OCI-LY7 (cell line): ENCODE measurements around the gene FRMD1. TPM values are rescaled to one million over a fixed set of nuclear protein-coding genes. Genes with fewer than 3 reads are reported as not detected.

ENCODE experiments used
- BruUV-seq: library from RNA; stranded (reverse); fragments of 400-500 nt; replicated peaks from 2 replicates; lab custom pipeline; 2021; lab: Mats Ljungman, UMichigan
- CTCF ChIA-PET: fragments of 300-600 bp; sonication (Branson Sonifier 250); formaldehyde crosslinking; loops from one replicate; lab custom pipeline; 2022; ENCODE audit warnings: antibody characterized with exemption; ENCODE audit not compliant: unreplicated experiment; lab: Charles Lee
- POLR2A ChIA-PET: fragments of 300-600 bp; sonication (Branson Sonifier 250); formaldehyde crosslinking; loops from one replicate; lab custom pipeline; 2022; ENCODE audit warnings: antibody characterized with exemption; lab: Charles Lee
- DNase-seq: peaks from one replicate; pipeline ENCODE4 v3.0.0-alpha.2; 2015; ENCODE audit warnings: low spot score
- H2AFZ ChIP-seq: fragments of 200-600 bp; sonication (generic), shearing (Covaris generic); 2 replicates; pipeline ENCODE4 v1.6.1; 2014; ENCODE audit warnings: mild to moderate bottlenecking, antibody characterized with exemption, low read length, moderate library complexity
- H3K27ac ChIP-seq: fragments of 200-600 bp; sonication (generic); 2 replicates; pipeline ENCODE4 v1.5.1; 2014; ENCODE audit warnings: mixed run types, low read depth, mild to moderate bottlenecking, moderate library complexity, low read length, inconsistent platforms; ENCODE audit not compliant: poor library complexity, severe bottlenecking
- H3K36me3 ChIP-seq: fragments of 200-600 bp; sonication (generic); 2 replicates; pipeline ENCODE4 v1.6.1; 2014; ENCODE audit warnings: mild to moderate bottlenecking, antibody characterized with exemption, low read length, moderate library complexity, mixed read lengths; ENCODE audit not compliant: insufficient read depth
- H3K4me1 ChIP-seq: fragments of 200-600 bp; sonication (generic); 2 replicates; pipeline ENCODE4 v1.5.1; 2014; ENCODE audit warnings: mild to moderate bottlenecking, low read length; ENCODE audit not compliant: insufficient read depth, poor library complexity, severe bottlenecking
- H3K4me2 ChIP-seq: fragments of 200-600 bp; sonication (generic); 2 replicates; pipeline ENCODE4 v1.6.1; 2014; ENCODE audit warnings: mild to moderate bottlenecking, low read length
- H3K4me3 ChIP-seq: fragments of 200-600 bp; sonication (generic); 2 replicates; pipeline ENCODE4 v1.5.1; 2014; ENCODE audit warnings: mild to moderate bottlenecking, low read depth, low read length; ENCODE audit not compliant: poor library complexity, severe bottlenecking
- H3K79me2 ChIP-seq: fragments of 200-600 bp; sonication (generic); 2 replicates; pipeline ENCODE4 v1.6.1; 2016; ENCODE audit warnings: low read depth, mild to moderate bottlenecking, low read length, moderate library complexity, mixed read lengths; ENCODE audit not compliant: insufficient read depth
- H3K9me2 ChIP-seq: fragments of 200-600 bp; sonication (generic); 2 replicates; pipeline ENCODE4 v1.6.1; 2016; ENCODE audit warnings: mild to moderate bottlenecking, low read length, mixed read lengths; ENCODE audit not compliant: insufficient read depth
- H3K9me3 ChIP-seq: fragments of 200-600 bp; sonication (generic); 2 replicates; pipeline ENCODE4 v1.6.1; 2014; ENCODE audit warnings: mild to moderate bottlenecking, mixed run types, low read length, mixed read lengths
- H4K20me1 ChIP-seq: fragments of 200-600 bp; sonication (generic); 2 replicates; pipeline ENCODE4 v1.6.1; 2014; ENCODE audit warnings: mild to moderate bottlenecking, antibody characterized with exemption, low read length, moderate library complexity, mixed read lengths; ENCODE audit not compliant: insufficient read depth
- EZH2phosphoT487 ChIP-seq: fragments of 200-600 bp; sonication (generic); IDR thresholded peaks from 2 replicates; pipeline ENCODE4 v1.6.1; 2018; ENCODE audit warnings: low read depth, borderline replicate concordance, mild to moderate bottlenecking, mixed run types, antibody characterized with exemption, low read length, moderate library complexity, mixed read lengths
- intact Hi-C: fragments of 100-400 bp; cut with micrococcal nuclease; formaldehyde crosslinking; loops from one replicate; pipeline ENCODE4 v1.10.0; 2022; ENCODE audit not compliant: unreplicated experiment
- total RNA-seq, 2 experiments: library from RNA; depleted of rRNA in 1 of 2; stranded (reverse); fragments of >200 nt in 1 of 2; shearing (Covaris generic) in 1 of 2; gene quantifications; 2 replicates each; pipeline ENCODE4 v1.2.3, GENCODE V29; 2014 to 2022
- TF ChIP-seq, protein P1 (sequence below): fragments of 200-600 bp; sonication (generic); conservative IDR thresholded peaks from 2 replicates; pipeline ENCODE4 v1.5.1; 2014; ENCODE audit warnings: mild to moderate bottlenecking, antibody characterized with exemption, low read length, moderate library complexity, mixed read lengths

FRMD1 gene
- total RNA-seq, 2 experiments from 2014 or later = not detected

DNA sequence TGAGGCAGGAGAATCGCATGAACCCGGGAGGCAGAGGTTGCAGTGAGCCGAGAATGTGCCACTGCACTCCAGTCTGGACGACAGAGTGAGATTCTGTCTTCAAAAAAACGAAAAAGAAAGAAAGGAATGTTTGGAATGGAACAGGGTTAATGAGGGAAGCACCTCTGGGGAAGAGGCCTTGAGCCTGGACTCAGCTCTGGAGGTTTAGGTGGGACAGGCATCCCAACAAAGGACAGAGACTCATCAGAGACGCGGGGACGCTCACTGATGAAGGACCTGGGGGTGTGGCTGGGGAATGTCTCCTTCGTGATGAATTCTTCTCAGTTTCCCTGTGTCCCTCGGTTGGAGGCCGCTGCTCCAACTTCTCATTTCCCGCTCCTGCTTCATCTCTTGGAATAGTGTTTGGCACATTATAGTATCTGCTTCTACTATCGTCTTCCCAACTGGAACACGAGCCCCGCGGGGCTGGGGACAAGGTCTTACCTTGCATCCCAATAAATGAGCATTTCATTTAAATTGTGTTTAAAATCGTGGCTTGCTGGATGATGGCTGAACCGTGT, 54.0 kb downstream of the FRMD1 start:
- no peaks in the 10 kb centered on the region for H3K36me3 ChIP-seq
- CTCF ChIA-PET = no interaction called here
- no peaks in the 10 kb centered on the region for H3K9me2 ChIP-seq
- no peak overlapping the region for H3K4me3 ChIP-seq
- no peaks in the 10 kb centered on the region for H3K79me2 ChIP-seq
- POLR2A ChIA-PET = interaction anchor here (0.6 kb wide), 1 partner anchor 1240 kb away, joined by 3 read pairs; no protein-coding TSS in a partner anchor
- no peak for DNase-seq
- no peak overlapping the region for H2AFZ ChIP-seq
- no peak overlapping the region for H3K4me2 ChIP-seq
- no peaks in the 10 kb centered on the region for H4K20me1 ChIP-seq
- H3K4me1 ChIP-seq = no peaks in the 10 kb centered on the region
- H3K9me3 ChIP-seq = no peaks in the 10 kb centered on the region
- TF ChIP-seq EZH2phosphoT487 = no peak
- TF ChIP-seq, protein P1, sequence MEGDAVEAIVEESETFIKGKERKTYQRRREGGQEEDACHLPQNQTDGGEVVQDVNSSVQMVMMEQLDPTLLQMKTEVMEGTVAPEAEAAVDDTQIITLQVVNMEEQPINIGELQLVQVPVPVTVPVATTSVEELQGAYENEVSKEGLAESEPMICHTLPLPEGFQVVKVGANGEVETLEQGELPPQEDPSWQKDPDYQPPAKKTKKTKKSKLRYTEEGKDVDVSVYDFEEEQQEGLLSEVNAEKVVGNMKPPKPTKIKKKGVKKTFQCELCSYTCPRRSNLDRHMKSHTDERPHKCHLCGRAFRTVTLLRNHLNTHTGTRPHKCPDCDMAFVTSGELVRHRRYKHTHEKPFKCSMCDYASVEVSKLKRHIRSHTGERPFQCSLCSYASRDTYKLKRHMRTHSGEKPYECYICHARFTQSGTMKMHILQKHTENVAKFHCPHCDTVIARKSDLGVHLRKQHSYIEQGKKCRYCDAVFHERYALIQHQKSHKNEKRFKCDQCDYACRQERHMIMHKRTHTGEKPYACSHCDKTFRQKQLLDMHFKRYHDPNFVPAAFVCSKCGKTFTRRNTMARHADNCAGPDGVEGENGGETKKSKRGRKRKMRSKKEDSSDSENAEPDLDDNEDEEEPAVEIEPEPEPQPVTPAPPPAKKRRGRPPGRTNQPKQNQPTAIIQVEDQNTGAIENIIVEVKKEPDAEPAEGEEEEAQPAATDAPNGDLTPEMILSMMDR = no peak
- H3K27ac ChIP-seq = no peak overlapping the region
- BruUV-seq = no TSS peak
- intact Hi-C loops = no loop called here

DNA sequence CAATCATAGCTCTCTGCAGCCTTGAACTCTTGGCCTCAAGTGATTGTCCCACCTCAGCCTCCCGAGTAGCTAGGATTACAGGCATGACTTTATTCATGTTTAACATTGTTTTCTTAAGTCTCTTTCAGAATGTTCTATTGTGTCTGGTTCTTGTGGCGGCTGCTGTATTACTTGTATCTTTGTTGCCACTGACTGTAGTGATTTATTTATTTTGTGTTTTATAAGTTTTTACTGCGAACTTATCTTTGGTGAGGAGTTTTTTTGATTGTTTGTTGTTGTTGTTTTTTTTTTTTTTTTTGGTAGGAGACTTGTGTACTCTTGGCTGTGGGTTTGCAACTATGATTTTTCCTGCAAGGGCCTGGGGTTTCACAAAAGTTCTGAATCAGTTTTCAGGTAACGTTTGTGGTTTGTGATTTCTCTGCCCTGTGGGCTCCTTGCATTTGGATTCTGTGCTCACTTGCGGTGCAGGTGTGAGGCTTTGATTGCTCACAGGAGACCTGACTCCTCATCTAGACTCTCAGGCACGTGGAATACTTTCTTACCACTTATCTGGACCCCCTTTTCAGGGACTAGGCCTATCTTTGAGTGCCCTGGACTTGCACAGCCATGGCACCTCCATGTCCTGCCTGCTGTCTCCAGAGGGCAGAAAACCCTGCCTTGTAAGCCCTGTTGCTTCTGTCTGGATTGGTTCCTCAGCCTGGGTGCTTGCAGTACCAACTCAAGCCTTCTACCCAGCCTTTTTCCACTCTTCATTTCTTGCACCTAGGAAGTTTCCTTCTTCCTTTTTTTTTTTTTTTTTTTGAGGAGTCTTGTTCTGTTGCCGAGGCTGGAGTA, 56.3 kb downstream of the FRMD1 start:
- H3K4me3 ChIP-seq = no peak overlapping the region
- H4K20me1 ChIP-seq = no peaks in the 10 kb centered on the region
- POLR2A ChIA-PET = no interaction called here
- H3K9me3 ChIP-seq = no peaks in the 10 kb centered on the region
- no peak overlapping the region for H3K4me2 ChIP-seq
- intact Hi-C loops = no loop called here
- no TSS peak for BruUV-seq
- H3K4me1 ChIP-seq = no peaks in the 10 kb centered on the region
- no peak overlapping the region for H2AFZ ChIP-seq
- no peak overlapping the region for H3K27ac ChIP-seq
- DNase-seq = no peak
- CTCF ChIA-PET = no interaction called here
- TF ChIP-seq, protein P1 = no peak
- TF ChIP-seq EZH2phosphoT487 = no peak
- H3K79me2 ChIP-seq = no peaks in the 10 kb centered on the region
- H3K9me2 ChIP-seq = no peaks in the 10 kb centered on the region
- no peaks in the 10 kb centered on the region for H3K36me3 ChIP-seq

DNA sequence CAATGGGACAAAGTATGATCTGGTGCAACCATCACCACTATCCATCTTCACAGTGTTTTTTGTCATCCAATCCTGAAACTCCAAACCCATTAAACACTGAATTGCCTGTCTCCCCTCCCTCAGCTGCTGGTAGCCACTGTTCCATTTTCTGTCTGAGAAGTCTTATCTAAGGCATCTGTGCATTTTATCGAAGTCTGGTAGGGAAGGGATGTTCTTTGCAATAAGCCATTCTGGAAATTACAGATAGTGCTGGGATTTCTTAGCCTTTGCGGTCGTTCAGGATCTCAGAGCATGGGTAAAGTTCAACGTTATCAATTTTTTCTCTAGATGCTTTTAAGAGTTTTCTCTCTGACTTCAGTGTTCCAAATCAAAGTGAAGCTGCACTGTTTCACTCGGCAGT, 57.4 kb downstream of the FRMD1 start:
- ChIA-PET POLR2A (no interaction called here), CTCF (no interaction called here)
- no peak overlapping the region for H2AFZ ChIP-seq
- no peak for TF ChIP-seq EZH2phosphoT487
- TF ChIP-seq, protein P1 = no peak
- no peaks in the 10 kb centered on the region for H3K9me2 ChIP-seq
- H3K79me2 ChIP-seq = no peaks in the 10 kb centered on the region
- no peak overlapping the region for H3K4me3 ChIP-seq
- no TSS peak for BruUV-seq
- H3K27ac ChIP-seq = no peak overlapping the region
- H3K4me2 ChIP-seq = no peak overlapping the region
- intact Hi-C loops = no loop called here
- H3K4me1 ChIP-seq = no peaks in the 10 kb centered on the region
- no peaks in the 10 kb centered on the region for H4K20me1 ChIP-seq
- no peaks in the 10 kb centered on the region for H3K9me3 ChIP-seq
- no peak for DNase-seq
- H3K36me3 ChIP-seq = no peaks in the 10 kb centered on the region
